Mucosa of gallbladder (tissue), 1 donor: ENCODE measurements around the gene GFRA1. TPM values are rescaled to one million over a fixed set of nuclear protein-coding genes. Genes with fewer than 3 reads are reported as not detected.
"Not testable (repeated sequence)": the region's sequence is repeated elsewhere in the genome, so short reads cannot be mapped to it uniquely, and the experiment has no call there.

Source experiments
- DNase-seq: peaks from one replicate; pipeline ENCODE4 v3.0.0-alpha.2; 2020; ENCODE audit warnings: low spot score
- total RNA-seq: library from RNA; stranded (reverse); gene quantifications from one replicate; pipeline ENCODE4 v1.2.1, GENCODE V29; 2021
- donor health status: DM: no; HTN: no; CAD: no.

Gene GFRA1
- total RNA-seq, 1 donor from 2014 or later, result 18.3 TPM

- no peak for DNase-seq
These were observed 74.9 kb downstream of the GFRA1 start for GRCh38 chr10:116197946-116198675.

- DNase-seq, result no peak
These were observed 77.4 kb downstream of the GFRA1 start for GRCh38 chr10:116195583-116195982.

- DNase-seq, result no peak
These were observed 78.0 kb downstream of the GFRA1 start for GRCh38 chr10:116195039-116195438.

- no peak for DNase-seq
These were observed 78.9 kb downstream of the GFRA1 start for GRCh38 chr10:116194061-116194460.

GRCh38 chr10:116190883-116191282 lies 82.1 kb downstream of the GFRA1 start:
- DNase-seq, result no peak

GRCh38 chr10:116186273-116186672 lies 86.7 kb downstream of the GFRA1 start:
- DNase-seq, result no peak

GRCh38 chr10:116185199-116185867 lies 87.7 kb downstream of the GFRA1 start:
- no peak for DNase-seq

GRCh38 chr10:116184512-116184794 lies 88.6 kb downstream of the GFRA1 start:
- DNase-seq, result no peak

GRCh38 chr10:116183733-116184511 lies 89.1 kb downstream of the GFRA1 start:
- no peak for DNase-seq

- DNase-seq, result no peak
These were observed 90.6 kb downstream of the GFRA1 start for GRCh38 chr10:116182426-116182825.

- no peak for DNase-seq
These were observed 94.9 kb downstream of the GFRA1 start for GRCh38 chr10:116178086-116178605.

- no peak for DNase-seq
These were observed 97.8 kb downstream of the GFRA1 start for GRCh38 chr10:116175231-116175630.

GRCh38 chr10:116171505-116171904 lies 101.5 kb downstream of the GFRA1 start:
- no peak for DNase-seq

GRCh38 chr10:116170815-116171250 lies 102.2 kb downstream of the GFRA1 start:
- no peak for DNase-seq

GRCh38 chr10:116169782-116170445 lies 103.1 kb downstream of the GFRA1 start:
- no peak for DNase-seq

- DNase-seq, result no peak
These were observed 104.3 kb downstream of the GFRA1 start for GRCh38 chr10:116168745-116169144.

- no peak for DNase-seq
These were observed 104.7 kb downstream of the GFRA1 start for GRCh38 chr10:116168329-116168728.

- DNase-seq, result not testable (repeated sequence)
These were observed 107.1 kb downstream of the GFRA1 start for GRCh38 chr10:116165941-116166340.

- DNase-seq, result no peak
These were observed 108.7 kb downstream of the GFRA1 start for GRCh38 chr10:116164291-116164690.

GRCh38 chr10:116163333-116164131 lies 109.5 kb downstream of the GFRA1 start:
- no peak for DNase-seq

- DNase-seq, result no peak
These were observed 110.2 kb downstream of the GFRA1 start for GRCh38 chr10:116162851-116163250.
